Choroid plexus epithelial cell (primary cell): ENCODE results near the gene RABGEF1.
A peak's percentile ranks its signal among the peaks of the same experiment; 100 is the strongest.
"Not testable (repeated sequence)": the region's sequence is repeated elsewhere in the genome, so short reads cannot be mapped to it uniquely, and the experiment has no call there.

Source experiments
- DNase-seq: peaks from one replicate; pipeline ENCODE4 v3.0.0-alpha.2; 2010; ENCODE audit warnings: low read depth
- H3K4me3 ChIP-seq: 2 replicates; pipeline ENCODE4 v1.5.1; 2011; ENCODE audit warnings: low read depth, mild to moderate bottlenecking, control low read depth, low read length, moderate library complexity
- TF ChIP-seq, protein P1 (sequence below): conservative IDR thresholded peaks from 2 replicates; pipeline ENCODE4 v1.5.1; 2011; ENCODE audit warnings: low read depth, mild to moderate bottlenecking, control low read depth, inconsistent platforms, low read length, moderate library complexity

Gene RABGEF1

DNA sequence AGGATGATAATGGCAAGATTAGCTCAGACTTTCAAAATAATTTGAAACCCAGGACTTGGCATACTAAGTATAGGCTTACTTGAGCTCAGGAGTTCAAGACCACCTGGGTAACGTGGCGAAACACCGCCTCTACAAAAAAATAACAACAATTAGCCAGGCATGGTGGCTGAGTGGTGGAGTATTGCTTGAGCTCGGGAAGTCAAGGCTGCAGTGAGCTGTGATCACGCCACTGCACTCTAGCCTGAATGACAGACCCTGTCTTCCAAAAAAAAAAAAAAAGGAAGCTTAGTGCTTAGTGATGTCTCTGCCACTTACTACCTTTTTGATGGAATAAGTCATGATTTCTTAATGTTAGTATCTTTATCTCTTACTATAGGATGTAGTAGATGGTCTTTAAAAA lies 25.5 kb downstream of the RABGEF1 start:
- TF ChIP-seq, protein P1, sequence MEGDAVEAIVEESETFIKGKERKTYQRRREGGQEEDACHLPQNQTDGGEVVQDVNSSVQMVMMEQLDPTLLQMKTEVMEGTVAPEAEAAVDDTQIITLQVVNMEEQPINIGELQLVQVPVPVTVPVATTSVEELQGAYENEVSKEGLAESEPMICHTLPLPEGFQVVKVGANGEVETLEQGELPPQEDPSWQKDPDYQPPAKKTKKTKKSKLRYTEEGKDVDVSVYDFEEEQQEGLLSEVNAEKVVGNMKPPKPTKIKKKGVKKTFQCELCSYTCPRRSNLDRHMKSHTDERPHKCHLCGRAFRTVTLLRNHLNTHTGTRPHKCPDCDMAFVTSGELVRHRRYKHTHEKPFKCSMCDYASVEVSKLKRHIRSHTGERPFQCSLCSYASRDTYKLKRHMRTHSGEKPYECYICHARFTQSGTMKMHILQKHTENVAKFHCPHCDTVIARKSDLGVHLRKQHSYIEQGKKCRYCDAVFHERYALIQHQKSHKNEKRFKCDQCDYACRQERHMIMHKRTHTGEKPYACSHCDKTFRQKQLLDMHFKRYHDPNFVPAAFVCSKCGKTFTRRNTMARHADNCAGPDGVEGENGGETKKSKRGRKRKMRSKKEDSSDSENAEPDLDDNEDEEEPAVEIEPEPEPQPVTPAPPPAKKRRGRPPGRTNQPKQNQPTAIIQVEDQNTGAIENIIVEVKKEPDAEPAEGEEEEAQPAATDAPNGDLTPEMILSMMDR: no peak
- no peak for DNase-seq
- no peak overlapping the region for H3K4me3 ChIP-seq

DNA sequence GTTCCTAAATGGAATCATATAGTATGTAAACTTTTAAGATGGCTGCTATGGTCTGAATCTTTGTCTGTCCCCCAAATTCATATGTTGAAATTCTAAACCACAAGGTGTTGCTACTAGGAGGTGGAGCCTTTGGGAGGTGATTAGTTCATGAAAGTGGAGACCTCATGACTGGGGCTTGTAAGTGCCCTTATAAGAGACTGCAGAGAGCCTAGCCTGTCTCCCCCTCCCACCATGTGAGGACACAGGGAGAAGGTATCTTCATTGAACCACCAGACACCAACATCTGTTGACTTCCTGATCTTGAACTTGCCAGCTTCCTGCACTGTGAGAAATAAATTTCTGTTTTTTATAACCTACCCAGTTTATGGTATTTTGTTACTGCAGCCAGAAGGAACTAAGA lies 27.0 kb downstream of the RABGEF1 start:
- not testable (repeated sequence) for DNase-seq

DNA sequence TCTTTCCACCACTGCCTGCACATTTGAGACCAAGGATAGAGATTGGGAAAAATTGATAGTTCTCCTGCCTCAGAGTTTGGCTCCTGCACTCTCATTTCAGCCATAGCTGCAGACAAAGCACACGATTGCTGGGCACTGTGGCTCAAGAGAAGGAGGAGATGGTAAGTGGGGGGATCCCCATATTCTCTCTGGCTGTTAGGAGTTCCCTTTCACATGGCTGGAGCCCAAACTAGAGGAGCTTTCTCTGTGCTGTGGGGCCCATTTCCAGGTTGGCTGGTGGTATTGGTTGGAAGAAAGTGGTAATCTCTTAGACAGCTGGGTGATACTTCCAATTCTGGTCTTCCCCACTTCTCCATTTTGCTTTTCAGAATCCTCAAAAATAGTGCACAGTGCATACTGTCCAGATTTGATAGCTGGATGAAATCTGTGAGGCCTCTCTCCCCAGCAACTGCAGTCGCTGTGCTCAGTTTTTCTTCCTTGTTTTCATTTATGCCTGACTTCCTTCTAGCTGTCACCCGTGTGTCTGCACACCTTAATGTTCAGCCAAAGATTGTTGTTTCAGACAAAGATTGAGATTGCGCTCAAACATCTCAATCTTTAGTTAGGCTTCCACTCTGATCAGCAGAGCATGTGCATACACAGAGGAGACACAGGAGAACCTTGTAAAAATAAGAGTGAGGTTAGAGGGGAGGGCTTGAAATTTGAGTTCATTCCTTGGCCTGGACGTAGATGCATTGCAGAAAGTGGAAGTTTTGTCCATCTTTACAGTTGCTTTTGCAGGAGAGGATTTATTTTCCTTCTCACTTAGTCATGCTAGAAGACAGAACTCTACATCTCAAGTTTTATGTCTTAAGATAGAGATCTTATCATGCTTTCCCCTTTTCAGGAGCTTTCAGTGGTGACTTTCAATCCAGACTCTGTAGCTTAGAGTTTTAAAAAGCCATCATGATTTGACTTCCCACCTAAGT lies 28.6 kb downstream of the RABGEF1 start:
- TF ChIP-seq, protein P1: no peak
- peak; percentile 17 for DNase-seq
- H3K4me3 ChIP-seq: no peak overlapping the region

More for the DNA sequence above, 27.0 kb downstream of the RABGEF1 start:
- not testable (repeated sequence) for H3K4me3 ChIP-seq

DNA sequence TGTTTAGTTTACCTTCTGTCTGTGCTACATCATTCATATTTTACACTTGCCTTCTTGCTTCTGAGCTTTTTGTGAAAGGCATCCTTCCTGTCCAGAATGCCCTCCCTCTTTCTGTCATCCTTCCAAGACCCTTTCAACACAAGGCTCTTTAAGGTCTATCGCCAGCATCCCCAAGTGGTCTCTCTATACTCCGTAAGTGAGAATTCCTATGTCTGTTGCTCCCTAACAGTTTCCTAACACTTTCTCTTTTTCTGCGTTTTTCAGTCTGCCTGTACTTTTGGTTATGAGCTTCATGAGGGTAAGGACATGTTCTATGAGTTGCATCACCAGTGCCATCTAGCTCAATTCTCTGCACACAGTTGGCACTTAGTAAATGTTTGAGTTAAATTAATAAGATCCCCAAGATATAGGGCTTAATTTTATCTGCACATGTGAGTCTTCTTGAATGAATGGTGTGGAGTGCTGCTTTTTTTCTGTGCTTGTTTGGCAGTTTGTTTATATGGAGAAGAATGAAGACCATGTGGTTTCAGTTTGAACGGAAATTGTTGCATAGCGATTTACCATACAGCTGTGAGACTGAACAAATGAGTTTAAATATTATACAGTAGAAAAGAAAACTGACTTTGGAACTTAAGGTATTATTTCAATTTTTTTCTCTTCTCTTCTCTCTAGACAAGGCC lies 29.4 kb downstream of the RABGEF1 start:
- H3K4me3 ChIP-seq: no peak overlapping the region
- DNase-seq: peak; percentile 67

DNA sequence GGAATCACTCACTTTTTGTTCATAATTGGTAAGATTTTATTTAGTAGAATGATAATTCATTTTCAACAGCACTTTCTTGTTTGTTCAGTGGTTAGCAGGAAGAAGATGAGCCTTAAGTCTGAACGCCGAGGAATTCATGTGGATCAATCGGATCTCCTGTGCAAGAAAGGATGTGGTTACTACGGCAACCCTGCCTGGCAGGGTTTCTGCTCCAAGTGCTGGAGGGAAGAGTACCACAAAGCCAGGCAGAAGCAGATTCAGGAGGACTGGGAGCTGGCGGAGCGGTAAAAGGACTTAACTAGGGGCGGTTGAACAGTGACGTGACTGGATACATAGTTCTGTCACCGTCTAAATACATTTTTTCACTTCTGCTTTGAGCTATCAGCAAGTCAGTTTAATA lies 31.3 kb downstream of the RABGEF1 start:
- no peak for DNase-seq
- TF ChIP-seq, protein P1: no peak
- H3K4me3 ChIP-seq: no peak overlapping the region

More for the DNA sequence above, 29.4 kb downstream of the RABGEF1 start:
- TF ChIP-seq, protein P1: no peak

DNA sequence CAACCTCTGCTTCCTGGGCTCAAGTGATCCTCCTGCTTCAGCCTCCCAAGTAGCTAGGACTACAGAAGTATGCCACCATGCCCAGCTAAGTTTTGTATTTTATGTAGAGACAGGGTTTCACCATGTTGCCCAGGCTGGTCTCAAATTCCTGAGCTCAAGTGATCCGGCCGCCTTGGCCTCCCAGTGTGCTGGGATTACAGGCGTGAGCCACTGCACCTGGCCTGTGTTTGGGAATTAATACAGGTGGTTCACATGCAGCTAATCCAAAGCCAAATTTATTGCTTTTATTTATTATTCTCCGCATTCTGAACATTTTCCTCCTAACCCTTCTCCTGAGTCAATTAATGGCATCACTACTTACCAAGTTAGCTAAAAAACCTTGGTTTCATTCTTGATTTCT lies 33.2 kb downstream of the RABGEF1 start:
- not testable (repeated sequence) for DNase-seq, H3K4me3 ChIP-seq

DNA sequence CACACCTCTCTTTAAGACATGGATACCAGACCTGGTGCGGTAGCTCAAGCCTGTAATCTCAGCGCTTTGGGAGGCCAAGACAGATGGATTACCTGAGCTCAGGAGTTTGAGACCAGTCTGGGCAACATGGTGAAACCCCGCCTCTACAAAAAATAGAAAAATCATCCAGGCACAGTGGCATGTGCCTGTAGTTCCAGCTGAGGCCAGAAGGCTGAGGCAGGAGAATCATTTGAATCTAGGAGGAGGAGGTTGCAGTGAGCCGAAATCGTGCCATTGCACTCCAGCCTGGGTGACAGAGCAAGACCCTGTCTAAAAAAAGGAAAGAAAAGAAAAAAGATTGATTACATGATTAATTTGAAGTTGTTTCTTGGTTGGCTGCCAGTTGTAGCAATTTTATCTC lies 35.9 kb downstream of the RABGEF1 start:
- TF ChIP-seq, protein P1: peak; percentile 1
- not testable (repeated sequence) for H3K4me3 ChIP-seq, DNase-seq
